Measurements from ENCODE around the gene RNF215.

Gene RNF215

GRCh38 chr22:30370641-30371230 lies 16.5 kb downstream of the RNF215 start:
- intact Hi-C loops (cut with DNase I; ENCODE audit: low total_unique reads), result no loop called here
- Histone ChIP-seq H3K36me3 (peaks cover 0 to 10% (median 0%) of the 10 kb centered on the region in 3 donors), H3K4me3 (no peak overlapping the region), H3K27ac (no peak overlapping the region), H3K4me1 (no peaks in the 10 kb centered on the region), H3K9me3 (no peaks in the 10 kb centered on the region), H3K27me3 (no peaks in the 10 kb centered on the region)
- TF ChIP-seq, protein P1, sequence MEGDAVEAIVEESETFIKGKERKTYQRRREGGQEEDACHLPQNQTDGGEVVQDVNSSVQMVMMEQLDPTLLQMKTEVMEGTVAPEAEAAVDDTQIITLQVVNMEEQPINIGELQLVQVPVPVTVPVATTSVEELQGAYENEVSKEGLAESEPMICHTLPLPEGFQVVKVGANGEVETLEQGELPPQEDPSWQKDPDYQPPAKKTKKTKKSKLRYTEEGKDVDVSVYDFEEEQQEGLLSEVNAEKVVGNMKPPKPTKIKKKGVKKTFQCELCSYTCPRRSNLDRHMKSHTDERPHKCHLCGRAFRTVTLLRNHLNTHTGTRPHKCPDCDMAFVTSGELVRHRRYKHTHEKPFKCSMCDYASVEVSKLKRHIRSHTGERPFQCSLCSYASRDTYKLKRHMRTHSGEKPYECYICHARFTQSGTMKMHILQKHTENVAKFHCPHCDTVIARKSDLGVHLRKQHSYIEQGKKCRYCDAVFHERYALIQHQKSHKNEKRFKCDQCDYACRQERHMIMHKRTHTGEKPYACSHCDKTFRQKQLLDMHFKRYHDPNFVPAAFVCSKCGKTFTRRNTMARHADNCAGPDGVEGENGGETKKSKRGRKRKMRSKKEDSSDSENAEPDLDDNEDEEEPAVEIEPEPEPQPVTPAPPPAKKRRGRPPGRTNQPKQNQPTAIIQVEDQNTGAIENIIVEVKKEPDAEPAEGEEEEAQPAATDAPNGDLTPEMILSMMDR (IDR thresholded peaks at IDR 0.05), result no peak
- no peak for DNase-seq

DNA sequence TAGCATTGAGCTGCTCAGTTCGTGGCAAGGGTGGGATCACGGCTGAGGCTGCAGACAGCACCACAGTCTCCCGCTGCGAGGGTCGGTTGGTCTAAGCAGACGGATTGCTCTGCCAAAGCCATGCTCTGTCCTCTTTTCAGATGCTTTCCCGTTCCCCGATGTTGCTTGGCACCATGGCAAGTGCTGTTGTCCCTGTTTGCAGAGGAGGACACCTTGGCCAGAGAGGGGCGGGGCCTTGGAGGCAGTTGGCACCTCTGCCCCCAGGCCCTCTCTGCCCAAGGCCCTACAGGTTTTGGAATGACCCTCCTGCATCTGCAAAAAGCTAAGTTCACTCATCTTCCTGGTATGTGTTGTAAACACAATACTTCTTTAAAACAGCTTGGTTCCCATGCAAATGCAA lies 18.8 kb downstream of the RNF215 start:
- Histone ChIP-seq H3K36me3 (peaks cover 0 to 10% (median 0%) of the 10 kb centered on the region in 3 donors), H3K4me3 (no peak overlapping the region)
- intact Hi-C loops (cut with DNase I; ENCODE audit: low total_unique reads), result no loop called here

GRCh38 chr22:30365891-30366290 lies 21.3 kb downstream of the RNF215 start:
- DNase-seq, result no peak
- intact Hi-C loops (cut with DNase I; ENCODE audit: low total_unique reads), result no loop called here
- no peaks in the 10 kb centered on the region for H3K27me3 ChIP-seq
- TF ChIP-seq, protein P1 (IDR thresholded peaks at IDR 0.05), result no peak
- H3K36me3 ChIP-seq, result peaks cover 0 to 15% (median 0%) of the 10 kb centered on the region in 3 donors
- no peak overlapping the region for H3K4me3 ChIP-seq
- H3K4me1 ChIP-seq, result no peaks in the 10 kb centered on the region
- H3K27ac ChIP-seq, result no peak overlapping the region
- H3K9me3 ChIP-seq, result no peaks in the 10 kb centered on the region

More for the DNA sequence above, 18.8 kb downstream of the RNF215 start:
- no peak for DNase-seq
- Histone ChIP-seq H3K9me3 (no peaks in the 10 kb centered on the region), H3K27ac (no peak overlapping the region), H3K4me1 (no peaks in the 10 kb centered on the region), H3K27me3 (no peaks in the 10 kb centered on the region)
- TF ChIP-seq, protein P1 (IDR thresholded peaks at IDR 0.05), result no peak

GRCh38 chr22:30362651-30363281 lies 24.4 kb downstream of the RNF215 start:
- TF ChIP-seq, protein P1 (IDR thresholded peaks at IDR 0.05), result no peak
- peaks cover 0 to 15% (median 0%) of the 10 kb centered on the region in 3 donors for H3K36me3 ChIP-seq
- H3K9me3 ChIP-seq, result no peaks in the 10 kb centered on the region
- peaks cover 0 to 1% (median under 1%) of the 10 kb centered on the region in 4 donors for H3K4me1 ChIP-seq
- no peaks in the 10 kb centered on the region for H3K27me3 ChIP-seq
- no peak overlapping the region for H3K4me3 ChIP-seq
- H3K27ac ChIP-seq, result no peak overlapping the region
- no peak for DNase-seq
- intact Hi-C loops (cut with DNase I; ENCODE audit: low total_unique reads), result no loop called here

DNA sequence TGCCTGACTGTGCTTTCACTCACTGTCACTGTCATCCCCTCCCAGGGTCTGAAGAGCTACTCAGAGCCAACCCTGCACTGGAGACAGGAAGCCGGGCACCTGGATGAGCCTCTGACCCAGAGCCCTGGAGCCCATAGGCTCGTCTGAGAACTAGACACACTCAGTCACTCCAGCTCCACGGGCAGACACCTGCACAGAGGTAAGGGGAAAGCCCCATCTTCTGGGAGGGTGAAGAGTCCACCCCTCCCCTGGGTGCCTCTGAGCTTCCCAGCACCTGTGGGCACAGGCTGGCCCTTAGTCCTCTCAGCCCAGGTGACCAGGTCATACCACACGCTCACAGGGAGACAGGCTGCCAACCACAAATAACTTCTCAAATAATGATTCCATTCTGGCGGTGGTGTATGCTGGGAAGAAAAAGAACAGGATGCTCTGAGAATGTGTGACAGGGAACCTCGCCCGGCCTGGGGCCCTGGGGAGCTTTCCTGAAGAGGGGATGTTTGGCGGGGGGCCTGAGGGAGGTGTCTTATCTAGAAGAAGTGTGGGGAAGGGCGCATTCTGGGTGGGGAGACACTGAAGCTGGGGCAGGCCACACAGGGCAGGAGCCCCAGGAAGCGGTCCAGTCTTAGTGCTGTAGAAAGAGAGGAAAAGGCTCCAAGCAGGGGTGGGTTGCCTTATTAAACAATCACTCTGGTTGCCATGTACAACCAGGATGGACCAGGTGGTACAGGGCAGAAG lies 25.1 kb downstream of the RNF215 start:
- Histone ChIP-seq H3K9me3 (no peaks in the 10 kb centered on the region), H3K36me3 (peaks cover 0 to 15% (median 0%) of the 10 kb centered on the region in 3 donors), H3K4me3 (no peak overlapping the region), H3K27me3 (no peaks in the 10 kb centered on the region), H3K4me1 (peaks cover 0 to 8% (median 6%) of the 10 kb centered on the region in 4 donors), H3K27ac (no peak overlapping the region)
- TF ChIP-seq, protein P1 (IDR thresholded peaks at IDR 0.05), result no peak
- intact Hi-C loops (cut with DNase I; ENCODE audit: low total_unique reads), result no loop called here
- DNase-seq, result no peak
